Uterine smooth muscle cell (primary cell): ENCODE data around the gene MYH3. TPM values are rescaled to one million over a fixed set of nuclear protein-coding genes. Genes with fewer than 3 reads are reported as not detected.

Source experiments
- total RNA-seq: library from RNA; depleted of rRNA; stranded (reverse); fragments of >200 nt; gene quantifications from 2 replicates; pipeline ENCODE4 v1.2.3, GENCODE V29; 2014

The MYH3 gene
- total RNA-seq: 0.77 and 0.87 TPM in 2 replicates

GRCh38 chr17:10657148-10657547, at the start of gene MYH3:
MYH3 (minus strand) TSS chr17:10657309; CDS start chr17:10655064, 2,245 bp downstream.

DNA sequence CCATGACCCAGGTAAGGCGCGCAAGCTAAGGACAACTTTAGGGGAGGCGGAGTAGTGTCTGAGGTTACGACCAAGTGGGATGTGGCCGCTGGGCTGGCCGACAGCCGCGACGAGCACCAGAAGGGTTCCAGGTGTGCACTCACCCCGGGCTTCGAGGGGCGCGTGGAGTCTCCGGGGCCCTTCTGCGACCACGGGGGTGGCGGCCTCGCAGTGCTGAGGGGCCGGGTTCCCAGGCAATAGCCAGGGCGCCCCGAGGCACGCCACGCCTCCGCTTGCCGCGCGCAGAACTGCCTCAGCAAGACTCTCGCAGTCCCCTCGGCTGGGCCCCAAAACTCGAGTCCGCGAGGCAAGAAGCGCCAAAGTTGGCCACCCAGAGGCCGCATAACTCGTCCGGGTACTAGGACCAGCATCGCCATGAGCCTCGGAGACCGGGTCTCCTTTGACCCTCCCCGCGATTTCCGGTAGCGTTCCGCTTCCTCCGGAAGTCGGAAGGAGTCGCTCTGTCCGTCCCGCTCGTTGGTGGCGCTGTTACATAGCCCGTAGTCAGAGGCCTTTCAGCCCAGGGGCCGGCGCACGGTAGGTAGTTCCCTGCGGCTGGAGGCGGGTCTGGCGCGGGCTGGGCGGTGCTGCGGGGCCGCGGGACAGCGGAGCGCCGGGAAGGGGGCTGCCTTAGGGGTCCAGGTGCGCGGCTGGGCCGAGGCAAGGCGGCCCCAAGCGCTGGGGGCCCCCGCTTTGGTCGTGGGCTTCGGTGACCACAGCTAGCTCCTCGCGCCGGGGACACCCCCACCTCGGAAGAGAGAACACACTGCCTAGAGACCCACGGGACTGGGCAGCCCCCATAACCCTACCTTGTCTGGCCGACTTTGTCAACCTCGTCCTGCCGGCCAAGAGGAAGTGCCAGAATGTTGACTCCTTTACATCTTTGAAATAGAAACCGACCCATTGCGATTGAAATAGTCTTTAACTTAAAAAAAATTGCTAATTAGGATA, 40.3 kb upstream of the MYH3 start, which contains the start of the genes ADPRM and SCO1:
Gene ADPRM (plus strand): TSS at position 503 of the 990 bp plus-strand sequence. CDS start 7,333 bp downstream, outside the sequence.
Gene SCO1 (minus strand): TSS at position 442 of the 990 bp plus-strand sequence. CDS start 26 bp downstream, at position 416.

Other genes with a start within 250 kb of the MYH3 start
- under 0.01 TPM in 1 of 2 replicates, not detected in the other for gene MYH8, start 235.4 kb downstream of the MYH3 start, total RNA-seq
- gene MYH4, start 187.8 kb downstream of the MYH3 start, total RNA-seq: not detected in 2 replicates
- gene MYH1, start 138.8 kb downstream of the MYH3 start, total RNA-seq: under 0.01 TPM in 1 of 2 replicates, not detected in the other
- under 0.01 and 0.12 TPM in 2 replicates for gene MYH2, start 107.7 kb downstream of the MYH3 start, total RNA-seq
- 19.2 and 30.5 TPM in 2 replicates for gene SCO1, start 40.2 kb upstream of the MYH3 start, total RNA-seq
- gene ADPRM, start 40.3 kb upstream of the MYH3 start, total RNA-seq: 13.7 and 14.1 TPM in 2 replicates
- 2.5 and 3.4 TPM in 2 replicates for gene TMEM220, start 72.7 kb upstream of the MYH3 start, total RNA-seq
- not detected in 2 replicates for gene TMEM238L, start 146.8 kb upstream of the MYH3 start, total RNA-seq
- gene PIRT, start 180.8 kb upstream of the MYH3 start, total RNA-seq: not detected in 2 replicates